Measurements from ENCODE around the gene AGBL3. TPM values are rescaled to one million over a fixed set of nuclear protein-coding genes. Genes with fewer than 3 reads are reported as not detected.

AGBL3 gene
- total RNA-seq, 4 donors from 2014 or later: 0.41 to 2.6 (median 1.1) TPM; not detected in 1

GRCh38 chr7:135095450-135095849 is 109.1 kb downstream of the AGBL3 start:
- Histone ChIP-seq H3K36me3 (no peaks in the 10 kb centered on the region), H3K4me1 (no peaks in the 10 kb centered on the region), H3K27me3 (no peaks in the 10 kb centered on the region), H3K9me3 (no peaks in the 10 kb centered on the region), H3K27ac (no peak overlapping the region), H3K4me3 (no peak overlapping the region)
- DNase-seq: no peak
- 83% methylated on average over 1 of the region's 1 CpG; no CpG with 5 or more reads in 1 of the 2 donors for WGBS, 2 donors (ENCODE audit: low coverage in 1 of 2)
- TF ChIP-seq POLR2AphosphoS5 (IDR thresholded peaks at IDR 0.05) (no peak), POLR2A (IDR thresholded peaks at IDR 0.05) (no peak), EP300 (IDR thresholded peaks at IDR 0.05; ENCODE audit: low read depth) (no peak), CTCF (IDR thresholded peaks at IDR 0.05) (no peak)
- in situ Hi-C loops (cut with MboI; ENCODE audit: low pct_ligation_motif_present in 1 of 4, low pct_unique_long_range_greater_than_20kb in 1 of 4, low sequenced_read_pairs in 3 of 4): no loop called here
- intact Hi-C loops (cut with DNase I; ENCODE audit: low total_unique reads): no loop called here

GRCh38 chr7:135098391-135098790 is 112.1 kb downstream of the AGBL3 start:
- DNase-seq: no peak
- H3K36me3 ChIP-seq: no peaks in the 10 kb centered on the region
- in situ Hi-C loops (cut with MboI; ENCODE audit: low pct_ligation_motif_present in 1 of 4, low pct_unique_long_range_greater_than_20kb in 1 of 4, low sequenced_read_pairs in 3 of 4) (no loop called here), intact Hi-C loops (cut with DNase I; ENCODE audit: low total_unique reads) (no loop called here)
- H3K27me3 ChIP-seq: no peaks in the 10 kb centered on the region
- TF ChIP-seq CTCF (IDR thresholded peaks at IDR 0.05) (no peak), POLR2A (IDR thresholded peaks at IDR 0.05) (no peak), POLR2AphosphoS5 (IDR thresholded peaks at IDR 0.05) (no peak), EP300 (IDR thresholded peaks at IDR 0.05; ENCODE audit: low read depth) (no peak)
- H3K27ac ChIP-seq: no peak overlapping the region
- no peaks in the 10 kb centered on the region for H3K4me1 ChIP-seq
- WGBS, 2 donors (ENCODE audit: low coverage in 1 of 2): 60 to 63% methylated on average over 3 of the region's 3 CpGs
- no peaks in the 10 kb centered on the region for H3K9me3 ChIP-seq
- no peak overlapping the region for H3K4me3 ChIP-seq

- intact Hi-C loops (cut with DNase I; ENCODE audit: low total_unique reads) (no loop called here), in situ Hi-C loops (cut with MboI; ENCODE audit: low pct_ligation_motif_present in 1 of 4, low pct_unique_long_range_greater_than_20kb in 1 of 4, low sequenced_read_pairs in 3 of 4) (no loop called here)
- Histone ChIP-seq H3K9me3 (no peaks in the 10 kb centered on the region), H3K27ac (no peak overlapping the region), H3K4me3 (no peak overlapping the region), H3K4me1 (no peaks in the 10 kb centered on the region), H3K36me3 (no peaks in the 10 kb centered on the region), H3K27me3 (no peaks in the 10 kb centered on the region)
- no peak for DNase-seq
- TF ChIP-seq EP300 (IDR thresholded peaks at IDR 0.05; ENCODE audit: low read depth): no peak
- TF ChIP-seq POLR2A (IDR thresholded peaks at IDR 0.05): no peak
- TF ChIP-seq POLR2AphosphoS5 (IDR thresholded peaks at IDR 0.05): no peak
- no peak for TF ChIP-seq CTCF (IDR thresholded peaks at IDR 0.05)
Measured at GRCh38 chr7:135100856-135101255, 114.5 kb downstream of the AGBL3 start.

GRCh38 chr7:135102372-135102771 is 116.1 kb downstream of the AGBL3 start:
- TF ChIP-seq EP300 (IDR thresholded peaks at IDR 0.05; ENCODE audit: low read depth) (no peak), POLR2AphosphoS5 (IDR thresholded peaks at IDR 0.05) (no peak), CTCF (IDR thresholded peaks at IDR 0.05) (no peak)
- H3K9me3 ChIP-seq: no peaks in the 10 kb centered on the region
- H3K4me3 ChIP-seq: no peak overlapping the region
- in situ Hi-C loops (cut with MboI; ENCODE audit: low pct_ligation_motif_present in 1 of 4, low pct_unique_long_range_greater_than_20kb in 1 of 4, low sequenced_read_pairs in 3 of 4): no loop called here
- intact Hi-C loops (cut with DNase I; ENCODE audit: low total_unique reads): no loop called here
- H3K27ac ChIP-seq: no peak overlapping the region
- H3K27me3 ChIP-seq: no peaks in the 10 kb centered on the region
- DNase-seq: no peak
- H3K4me1 ChIP-seq: no peaks in the 10 kb centered on the region
- no peaks in the 10 kb centered on the region for H3K36me3 ChIP-seq

Data from transverse colon (tissue), 4 donors.